HCT116 (cell line): ENCODE measurements around the gene LCLAT1. TPM values are rescaled to one million over a fixed set of nuclear protein-coding genes. Genes with fewer than 3 reads are reported as not detected.

Experiments used
- ATAC-seq: fragments of 200-7000 bp; cut with Tn5 transposase; 2 replicates; pipeline ENCODE4 v1.9.1; 2020; ENCODE audit warnings: mild to moderate bottlenecking, moderate library complexity
- BruUV-seq: library from RNA; stranded (reverse); fragments of 400-500 nt; replicated peaks from 2 replicates; lab custom pipeline; 2021; lab: Mats Ljungman, UMichigan
- CTCF ChIA-PET: fragments of 300-600 bp; sonication (Branson Sonifier 250); formaldehyde crosslinking; loops from one replicate; lab custom pipeline; 2021; ENCODE audit warnings: antibody characterized with exemption; lab: Charles Lee
- POLR2A ChIA-PET: fragments of 300-600, 350-600 bp; sonication (Branson Sonifier 250); formaldehyde crosslinking; loops from one replicate; lab custom pipeline; 2021; ENCODE audit warnings: antibody characterized with exemption; lab: Charles Lee
- RAD21 ChIA-PET, 2 experiments: fragments of 300-600 bp; sonication (Branson Sonifier 250); formaldehyde crosslinking; loops; one replicate each; lab custom pipeline; 2023; ENCODE audit warnings: low total read pairs in 2 of 2; ENCODE audit not compliant: uncharacterized antibody in 2 of 2, unreplicated experiment in 2 of 2, low non-redundant PET in 1 of 2; lab: Charles Lee
- DNase-seq: peaks from one replicate; pipeline ENCODE4 v3.0.0-alpha.2; 2010; ENCODE audit warnings: low read depth, low spot score
- H2AFZ ChIP-seq: fragments of 200-600 bp; shearing (Covaris generic), sonication (generic); 2 replicates; pipeline ENCODE4 v1.6.1; 2017; ENCODE audit warnings: low read depth, mixed run types, mixed read lengths, antibody characterized with exemption, low read length; ENCODE audit not compliant: poor library complexity, severe bottlenecking
- H3K27ac ChIP-seq: 2 replicates; pipeline ENCODE4 v1.5.1; 2012; ENCODE audit warnings: low read depth, low read length
- H3K27me3 ChIP-seq: fragments of 200-600 bp; sonication (generic); 2 replicates; pipeline ENCODE4 v1.6.1; 2016; ENCODE audit warnings: mixed run types, low read length, mixed read lengths; ENCODE audit not compliant: insufficient read depth
- H3K36me3 ChIP-seq, 2 experiments: fragments of 200-500 bp in 1 of 2; fragments of 200-600 bp in 1 of 2; sonication (Bioruptor generic) in 1 of 2; sonication (generic) in 1 of 2; 2 replicates each; pipeline versions ENCODE4 v1.5.1 to v1.6.1; 2014 to 2016; ENCODE audit warnings: low read length in 2 of 2, inconsistent platforms in 1 of 2, mixed read lengths in 1 of 2, mixed run types in 1 of 2; ENCODE audit not compliant: insufficient read depth in 2 of 2, control insufficient read depth in 1 of 2
- H3K4me1 ChIP-seq, 2 experiments: fragments of 200-600 bp in 1 of 2; sonication (generic) in 1 of 2; 2 replicates each; pipeline versions ENCODE4 v1.5.1 to v1.6.1; 2012 to 2017; ENCODE audit warnings: low read length in 2 of 2, inconsistent platforms in 1 of 2, mild to moderate bottlenecking in 1 of 2, mixed read lengths in 1 of 2, mixed run types in 1 of 2, moderate library complexity in 1 of 2; ENCODE audit not compliant: insufficient read depth in 2 of 2, control insufficient read depth in 1 of 2
- H3K4me2 ChIP-seq: fragments of 200-600 bp; sonication (generic); 2 replicates; pipeline ENCODE4 v1.6.1; 2017; ENCODE audit warnings: mixed run types, low read length, mixed read lengths
- H3K4me3 ChIP-seq, 2 experiments: fragments of 200-600 bp in 1 of 2; sonication (generic) in 1 of 2; replicated peaks in 1 of 2; 2 replicates each; pipeline ENCODE4 v1.5.1; 2011 to 2016; ENCODE audit warnings: low read length in 2 of 2, control low read depth in 1 of 2, low read depth in 1 of 2, mild to moderate bottlenecking in 1 of 2, mixed read lengths in 1 of 2, mixed run types in 1 of 2
- H3K79me2 ChIP-seq: fragments of 200-600 bp; sonication (generic); 2 replicates; pipeline ENCODE4 v1.6.1; 2017; ENCODE audit warnings: mild to moderate bottlenecking, mixed run types, low read length, moderate library complexity, mixed read lengths; ENCODE audit not compliant: insufficient read depth
- H3K9ac ChIP-seq: fragments of 200-600 bp; sonication (generic); 2 replicates; pipeline ENCODE4 v1.6.1; 2016; ENCODE audit warnings: low read length, mixed read lengths
- H3K9me2 ChIP-seq: fragments of 200-600 bp; sonication (generic), shearing (Covaris generic); 2 replicates; pipeline ENCODE4 v1.6.1; 2017; ENCODE audit warnings: mixed run types, mild to moderate bottlenecking, moderate library complexity; ENCODE audit not compliant: insufficient read depth
- H3K9me3 ChIP-seq, 2 experiments: fragments of 200-500 bp in 1 of 2; fragments of 200-600 bp in 1 of 2; sonication (Bioruptor generic) in 1 of 2; sonication (generic) in 1 of 2; 2 replicates each; pipeline ENCODE4 v1.6.1; 2014 to 2017; ENCODE audit warnings: low read length in 2 of 2, mixed read lengths in 2 of 2, inconsistent platforms in 1 of 2, low read depth in 1 of 2, mild to moderate bottlenecking in 1 of 2, mixed run types in 1 of 2, moderate library complexity in 1 of 2; ENCODE audit not compliant: control insufficient read depth in 1 of 2, insufficient read depth in 1 of 2
- H4K20me1 ChIP-seq: fragments of 200-600 bp; sonication (generic), shearing (Covaris generic); 2 replicates; pipeline ENCODE4 v1.6.1; 2017; ENCODE audit warnings: mixed run types, mild to moderate bottlenecking, moderate library complexity; ENCODE audit not compliant: insufficient read depth
- ATF3 ChIP-seq: IDR thresholded peaks from 2 replicates; pipeline ENCODE4 v1.6.1; 2012
- CEBPB ChIP-seq: IDR thresholded peaks from 2 replicates; pipeline ENCODE4 v1.6.1; 2012; ENCODE audit warnings: low read depth
- EZH2phosphoT487 ChIP-seq: fragments of 200-600 bp; IDR thresholded peaks from 2 replicates; pipeline ENCODE4 v1.6.1; 2018; ENCODE audit warnings: antibody characterized with exemption, borderline replicate concordance
- FOSL1 ChIP-seq: IDR thresholded peaks from 2 replicates; pipeline ENCODE4 v1.6.1; 2012; ENCODE audit warnings: low read depth
- MAX ChIP-seq: IDR thresholded peaks from 2 replicates; pipeline ENCODE4 v1.6.1; 2012
- RAD21 ChIP-seq: IDR thresholded peaks from 2 replicates; pipeline ENCODE4 v1.6.1; 2012; ENCODE audit warnings: low read depth, mild to moderate bottlenecking
- REST ChIP-seq: IDR thresholded peaks from 2 replicates; pipeline ENCODE4 v1.6.1; 2012; ENCODE audit warnings: low read depth
- SIN3A ChIP-seq: IDR thresholded peaks from 2 replicates; pipeline ENCODE4 v1.6.1; 2012; ENCODE audit warnings: low read depth
- SRF ChIP-seq: IDR thresholded peaks from 2 replicates; pipeline ENCODE4 v1.6.1; 2012; ENCODE audit warnings: low read depth
- YY1 ChIP-seq: IDR thresholded peaks from 2 replicates; pipeline ENCODE4 v1.6.1; 2011; ENCODE audit warnings: low read length, low read depth, moderate library complexity, mild to moderate bottlenecking; ENCODE audit not compliant: insufficient replicate concordance; ENCODE audit errors: extremely low read depth
- intact Hi-C: fragments of 100-400 bp; cut with micrococcal nuclease; formaldehyde crosslinking; loops from 2 replicates; pipeline ENCODE4 v1.10.0; 2022
- total RNA-seq: library from RNA; stranded (reverse); gene quantifications from one replicate; pipeline ENCODE4 v1.2.1, GENCODE V29; 2021; ENCODE audit not compliant: unreplicated experiment

Gene LCLAT1
- total RNA-seq, 1 experiment from 2014 or later = 36.2 TPM

GRCh38 chr2:30611583-30611982 lies 164.5 kb downstream of the LCLAT1 start:
- intact Hi-C loops = no loop called here
- Histone ChIP-seq H3K9me2 (no peaks in the 10 kb centered on the region), H3K4me3 (no peak overlapping the region), H3K27me3 (no peaks in the 10 kb centered on the region), H3K36me3 (no peaks in the 10 kb centered on the region), H2AFZ (no peak overlapping the region), H3K4me2 (no peak overlapping the region), H3K79me2 (no peaks in the 10 kb centered on the region), H3K9me3 (no peaks in the 10 kb centered on the region), H3K4me1 (no peaks in the 10 kb centered on the region), H3K27ac (no peak overlapping the region), H3K9ac (no peak overlapping the region), H4K20me1 (no peaks in the 10 kb centered on the region)
- DNase-seq (no peak), ATAC-seq (no peak)
- ChIA-PET RAD21 (no interaction called here), CTCF (no interaction called here), POLR2A (no interaction called here)
- BruUV-seq = no TSS peak
- TF ChIP-seq ATF3 = no peak
- TF ChIP-seq EZH2phosphoT487 = no peak
- no peak for TF ChIP-seq REST
- no peak for TF ChIP-seq SIN3A
- no peak for TF ChIP-seq FOSL1

GRCh38 chr2:30612371-30612770 lies 165.3 kb downstream of the LCLAT1 start:
- intact Hi-C loops = no loop called here
- BruUV-seq = no TSS peak
- no peaks in the 10 kb centered on the region for H3K79me2 ChIP-seq
- no peaks in the 10 kb centered on the region for H3K36me3 ChIP-seq
- no peaks in the 10 kb centered on the region for H3K9me3 ChIP-seq
- no peaks in the 10 kb centered on the region for H3K27me3 ChIP-seq
- CTCF ChIA-PET = no interaction called here
- H3K4me1 ChIP-seq = no peaks in the 10 kb centered on the region
- H3K4me2 ChIP-seq = no peak overlapping the region
- ATAC-seq = no peak
- H3K9ac ChIP-seq = no peak overlapping the region
- no peak for TF ChIP-seq SRF
- no peak for TF ChIP-seq MAX
- no peak for TF ChIP-seq RAD21
- TF ChIP-seq YY1 = no peak
- TF ChIP-seq CEBPB = no peak
- POLR2A ChIA-PET = no interaction called here
- no peaks in the 10 kb centered on the region for H3K9me2 ChIP-seq
- no peak for DNase-seq
- no peak overlapping the region for H2AFZ ChIP-seq
- no peak overlapping the region for H3K27ac ChIP-seq
- RAD21 ChIA-PET = no interaction called here
- no peaks in the 10 kb centered on the region for H4K20me1 ChIP-seq
- no peak overlapping the region for H3K4me3 ChIP-seq
